GM12874 (cell line): Measurements from ENCODE around the gene UTP15.

Source experiments
- CTCF ChIP-seq: IDR thresholded peaks from 2 replicates; pipeline ENCODE4 v1.5.1; 2011; ENCODE audit warnings: low read depth, mild to moderate bottlenecking, control low read depth, low read length, moderate library complexity; ENCODE audit not compliant: insufficient read depth

UTP15 gene

DNA sequence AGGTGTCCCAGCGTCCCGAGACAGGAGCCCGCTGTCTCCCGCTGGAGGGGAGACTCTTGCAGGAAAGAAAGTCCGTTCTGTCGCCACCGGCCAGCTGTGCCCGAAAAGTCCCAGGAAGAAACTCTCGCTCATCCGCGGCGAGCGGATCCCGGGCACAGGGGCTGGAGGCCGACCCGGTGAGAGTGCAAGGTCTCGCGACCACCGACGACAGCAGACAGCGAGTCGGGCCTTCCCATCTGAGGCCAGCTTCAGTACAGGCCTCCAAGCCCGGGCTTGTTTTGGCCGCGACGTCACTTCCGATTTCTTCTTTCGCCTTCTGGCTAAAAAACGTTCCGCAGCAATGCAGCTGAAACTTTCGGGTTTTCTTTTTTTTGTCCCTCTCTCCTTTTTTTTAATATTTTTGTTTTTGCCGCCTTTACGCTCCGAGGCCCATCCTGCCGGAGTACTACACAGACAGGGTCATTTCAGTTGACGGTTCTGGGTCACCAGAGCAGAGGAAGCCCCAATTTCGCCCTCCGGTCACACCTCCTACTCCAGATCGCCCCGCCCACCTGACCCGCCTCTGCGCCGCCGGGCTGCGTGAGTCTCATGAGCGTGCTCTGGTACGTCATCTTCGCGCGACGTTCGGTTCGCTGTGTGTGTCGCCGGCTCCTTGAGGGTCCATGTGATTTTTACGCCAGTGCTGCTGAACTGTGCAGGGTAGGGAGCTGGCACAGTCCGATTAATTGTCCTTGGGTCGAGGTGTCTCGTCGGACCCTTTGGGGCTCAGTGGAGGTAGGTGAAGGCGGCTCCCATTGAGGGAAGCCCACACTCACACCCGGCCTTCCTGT is at the start of gene UTP15, which contains the start of gene ANKRA2:
Gene UTP15 (plus strand): TSS at position 605 of the 830 bp plus-strand sequence. CDS start 1,602 bp downstream, outside the sequence.
Gene ANKRA2 (minus strand): TSS at position 501 of the 830 bp plus-strand sequence. CDS start 2,758 bp downstream, outside the sequence.
- no peak for TF ChIP-seq CTCF

DNA sequence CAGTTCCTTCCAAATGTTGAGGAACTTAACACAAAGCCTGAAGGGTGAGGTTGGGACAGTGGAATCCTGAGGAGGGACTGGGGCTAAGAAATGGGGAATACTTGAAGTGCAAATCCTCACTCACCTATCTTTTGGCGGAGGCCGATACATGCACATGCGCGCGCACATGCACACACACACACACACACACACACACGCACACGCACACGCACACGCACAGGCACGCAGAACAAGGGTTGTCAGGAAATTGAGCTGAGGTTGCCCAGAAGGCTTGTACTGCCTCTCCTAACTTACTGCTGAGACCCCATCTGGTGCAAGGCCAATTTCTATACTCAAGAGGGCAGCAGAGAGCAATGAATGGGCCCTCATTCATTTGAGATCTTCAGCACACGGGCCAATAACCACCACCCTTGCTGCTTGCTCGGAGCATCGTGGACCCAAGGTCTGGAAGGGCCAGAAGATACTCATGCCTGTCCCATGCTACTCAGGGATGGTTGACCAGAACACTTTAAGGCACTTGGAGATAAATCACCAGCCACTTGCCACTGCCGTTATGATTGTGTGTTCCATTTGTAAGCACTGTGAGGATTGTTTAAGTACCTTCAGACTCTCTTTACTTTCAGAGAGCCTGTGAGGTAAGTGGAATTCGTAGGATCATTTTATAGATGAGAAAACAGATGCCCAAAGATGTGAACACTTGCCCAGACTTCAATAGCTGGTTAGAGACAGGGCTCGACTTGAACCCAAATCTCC is 45.8 kb upstream of the UTP15 start:
- peak; percentile 85 for TF ChIP-seq CTCF

GRCh38 chr5:73522989-73523388 is 42.6 kb upstream of the UTP15 start:
- TF ChIP-seq CTCF, result no peak

GRCh38 chr5:73523861-73524260 is 41.7 kb upstream of the UTP15 start:
- TF ChIP-seq CTCF, result no peak

DNA sequence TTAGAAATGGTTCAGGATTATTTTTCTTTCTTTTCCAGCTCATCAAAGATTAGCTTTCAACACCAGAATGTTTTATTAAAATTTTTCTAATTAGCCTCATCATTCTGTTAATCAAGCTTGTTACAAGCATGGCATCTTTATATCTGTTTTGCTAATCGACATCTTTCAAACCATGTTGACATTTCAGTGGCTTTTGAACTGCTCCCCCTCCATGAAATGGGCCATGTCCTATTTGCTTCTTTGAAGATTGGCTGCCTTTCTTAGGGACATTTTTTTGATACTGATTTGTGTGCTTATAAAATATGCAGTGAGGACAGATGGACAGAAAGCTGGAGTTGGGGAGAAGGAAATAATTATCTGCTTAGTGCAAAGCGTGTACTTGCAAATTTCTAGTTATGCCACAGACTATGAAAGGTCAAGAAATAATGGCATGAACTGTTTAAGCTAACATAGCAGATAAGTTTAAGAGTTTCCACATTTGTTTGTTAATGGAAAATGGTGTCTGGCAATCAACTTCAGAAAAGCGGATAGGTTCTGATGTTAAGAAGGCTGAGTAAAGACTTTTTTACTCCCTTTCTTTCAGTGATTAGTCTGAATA is 39.8 kb upstream of the UTP15 start:
- TF ChIP-seq CTCF, result no peak

GRCh38 chr5:73528248-73528647 is 37.3 kb upstream of the UTP15 start:
- TF ChIP-seq CTCF, result no peak

GRCh38 chr5:73529081-73529480 is 36.5 kb upstream of the UTP15 start:
- no peak for TF ChIP-seq CTCF
